Neural cell (in vitro differentiated cells): ENCODE measurements around the gene PWWP2B.

Source experiments
- EZH2 ChIP-seq: fragments of 200-600, 300-800 bp; shearing (Covaris generic), sonication (generic); IDR thresholded peaks from 2 replicates; pipeline ENCODE4 v1.6.1; 2014; ENCODE audit warnings: antibody characterized with exemption, low read length, borderline replicate concordance, mild to moderate bottlenecking; ENCODE audit not compliant: insufficient read depth, poor library complexity, severe bottlenecking
- POLR2AphosphoS5 ChIP-seq: IDR thresholded peaks from 2 replicates; pipeline ENCODE4 v1.6.1; 2012
- RAD21 ChIP-seq: fragments of 450-650 bp; conservative IDR thresholded peaks from 2 replicates; pipeline ENCODE4 v1.6.1; 2014; ENCODE audit warnings: antibody characterized with exemption, mild to moderate bottlenecking, moderate library complexity
- TAF1 ChIP-seq: IDR thresholded peaks from 2 replicates; pipeline ENCODE4 v1.6.1; 2012; ENCODE audit warnings: low read depth
- TF ChIP-seq, protein P1 (sequence below): fragments of 450-650 bp; IDR thresholded peaks from 2 replicates; pipeline ENCODE4 v1.5.1; 2014; ENCODE audit warnings: antibody characterized with exemption, mild to moderate bottlenecking, moderate library complexity; ENCODE audit not compliant: poor library complexity, severe bottlenecking

DNA sequence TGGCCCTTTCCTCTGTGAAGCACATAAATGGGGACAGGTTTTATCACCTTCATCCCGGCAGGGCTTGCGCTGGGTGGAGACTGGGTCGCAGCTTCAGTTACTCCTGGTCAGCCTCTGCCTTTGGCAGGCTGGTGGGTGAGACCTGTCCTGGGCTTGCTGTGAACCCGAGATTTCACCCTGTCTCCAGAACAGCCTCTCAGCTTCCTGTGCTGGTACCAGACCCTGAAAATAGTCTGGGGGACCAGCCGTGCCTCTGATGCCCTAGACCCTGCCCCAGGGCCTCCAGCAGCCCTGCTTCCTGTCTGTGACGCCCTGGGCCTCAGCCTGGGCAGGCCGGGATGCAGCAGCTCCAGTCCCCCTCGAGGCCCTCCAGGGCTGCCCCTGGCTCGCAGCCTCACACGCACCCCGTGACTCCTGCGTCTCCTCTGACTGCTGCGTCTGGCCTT is 13.2 kb upstream of the PWWP2B start:
- TF ChIP-seq RAD21 (no peak), POLR2AphosphoS5 (no peak), EZH2 (no peak), TAF1 (no peak)
- TF ChIP-seq, protein P1, sequence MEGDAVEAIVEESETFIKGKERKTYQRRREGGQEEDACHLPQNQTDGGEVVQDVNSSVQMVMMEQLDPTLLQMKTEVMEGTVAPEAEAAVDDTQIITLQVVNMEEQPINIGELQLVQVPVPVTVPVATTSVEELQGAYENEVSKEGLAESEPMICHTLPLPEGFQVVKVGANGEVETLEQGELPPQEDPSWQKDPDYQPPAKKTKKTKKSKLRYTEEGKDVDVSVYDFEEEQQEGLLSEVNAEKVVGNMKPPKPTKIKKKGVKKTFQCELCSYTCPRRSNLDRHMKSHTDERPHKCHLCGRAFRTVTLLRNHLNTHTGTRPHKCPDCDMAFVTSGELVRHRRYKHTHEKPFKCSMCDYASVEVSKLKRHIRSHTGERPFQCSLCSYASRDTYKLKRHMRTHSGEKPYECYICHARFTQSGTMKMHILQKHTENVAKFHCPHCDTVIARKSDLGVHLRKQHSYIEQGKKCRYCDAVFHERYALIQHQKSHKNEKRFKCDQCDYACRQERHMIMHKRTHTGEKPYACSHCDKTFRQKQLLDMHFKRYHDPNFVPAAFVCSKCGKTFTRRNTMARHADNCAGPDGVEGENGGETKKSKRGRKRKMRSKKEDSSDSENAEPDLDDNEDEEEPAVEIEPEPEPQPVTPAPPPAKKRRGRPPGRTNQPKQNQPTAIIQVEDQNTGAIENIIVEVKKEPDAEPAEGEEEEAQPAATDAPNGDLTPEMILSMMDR, result no peak
